NCI-H2107 treated with DMSO at 0.1 percent for 48 hours (cell line): ENCODE measurements around the gene CXXC4.

ENCODE experiments used
- DNase-seq: peaks from one replicate; lab custom pipeline; 2025; ENCODE audit not compliant: unreplicated experiment; lab: John Stamatoyannopoulos, UW

CXXC4 gene

GRCh38 chr4:104424475-104424941, 70.2 kb downstream of the CXXC4 start:
- DNase-seq = no peak

GRCh38 chr4:104421566-104421965, 73.1 kb downstream of the CXXC4 start:
- no peak for DNase-seq

- no peak for DNase-seq
Observed at GRCh38 chr4:104420766-104421165, 73.9 kb downstream of the CXXC4 start.
